Immature natural killer cell (primary cell): ENCODE measurements around the gene ZBTB3. TPM values are rescaled to one million over a fixed set of nuclear protein-coding genes. Genes with fewer than 3 reads are reported as not detected.
"Not testable (repeated sequence)": the region's sequence is repeated elsewhere in the genome, so short reads cannot be mapped to it uniquely, and the experiment has no call there.

Experiments
- DNase-seq, 3 donors: peaks; one replicate each; pipeline ENCODE4 v3.0.0; 2022; ENCODE audit warnings: mixed read lengths in 1 of 3
- H3K27ac Mint-ChIP-seq, 6 donors: one replicate each; pipeline ENCODE4 v1.8.0; 2020; ENCODE audit warnings: mixed read lengths in 6 of 6, mild to moderate bottlenecking in 5 of 6, inconsistent platforms in 4 of 6, moderate library complexity in 3 of 6
- H3K27me3 Mint-ChIP-seq, 3 donors: one replicate each; pipeline ENCODE4 v1.8.0; 2020 to 2021; ENCODE audit warnings: low read depth in 3 of 3, mild to moderate bottlenecking in 3 of 3, mixed read lengths in 3 of 3, moderate library complexity in 3 of 3, inconsistent platforms in 1 of 3
- H3K36me3 Mint-ChIP-seq, 3 donors: one replicate each; pipeline ENCODE4 v1.8.0; 2020; ENCODE audit warnings: mixed read lengths in 3 of 3, inconsistent platforms in 2 of 3, mild to moderate bottlenecking in 2 of 3
- H3K4me1 Mint-ChIP-seq, 2 donors: one replicate each; pipeline ENCODE4 v1.8.0; 2020; ENCODE audit warnings: inconsistent platforms in 2 of 2, mild to moderate bottlenecking in 2 of 2, mixed read lengths in 2 of 2, moderate library complexity in 1 of 2
- H3K4me3 Mint-ChIP-seq, 5 donors: one replicate each; pipeline ENCODE4 v1.8.0; 2020; ENCODE audit warnings: mild to moderate bottlenecking in 5 of 5, mixed read lengths in 5 of 5, inconsistent platforms in 3 of 5, moderate library complexity in 3 of 5
- H3K9me3 Mint-ChIP-seq, 6 donors: one replicate each; pipeline ENCODE4 v1.8.0; 2020; ENCODE audit warnings: mild to moderate bottlenecking in 6 of 6, mixed read lengths in 6 of 6, inconsistent platforms in 4 of 6, moderate library complexity in 3 of 6
- polyA plus RNA-seq, 3 donors: library from polyadenylated mRNA; unstranded; fragments of 300-500 nt; fragmentation: Illumina TruSeq; gene quantifications; one replicate each; pipeline ENCODE4 v1.2.3, GENCODE V29; 2021

Gene ZBTB3
- polyA plus RNA-seq, 3 donors from 2014 or later = 4.1 to 14.2 (median 5.5) TPM

DNA sequence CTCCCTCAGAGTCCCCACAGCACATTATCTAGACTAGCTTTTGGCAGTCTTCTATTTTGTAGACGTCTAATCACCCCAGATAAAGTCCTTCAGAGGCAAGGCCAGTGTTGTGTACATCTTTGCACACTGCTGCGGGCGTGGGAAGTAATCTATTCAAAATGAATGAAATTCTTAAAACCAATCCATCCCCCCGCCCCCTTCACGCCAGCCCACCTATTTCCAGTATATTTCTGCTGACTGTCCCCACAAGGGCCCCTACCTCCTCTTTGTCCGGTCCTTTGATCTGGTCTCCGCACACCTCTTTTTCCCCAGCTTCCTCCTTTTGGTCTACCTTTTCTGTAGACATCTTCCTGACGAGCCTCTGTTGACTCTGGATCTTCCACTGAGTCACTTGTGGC lies 47.1 kb downstream of the ZBTB3 start:
- Mint-ChIP-seq H3K36me3 (peaks cover 0 to 3% (median 0%) of the 10 kb centered on the region in 3 donors), H3K27ac (peak overlapping the region; percentile 76 to 92 (median 89)), H3K27me3 (peaks cover 2 to 11% (median 8%) of the 10 kb centered on the region in 3 donors), H3K4me3 (peak overlapping the region; percentile 87 to 91 (median 90)), H3K9me3 (no peaks in the 10 kb centered on the region), H3K4me1 (peaks cover 47 to 51% of the 10 kb centered on the region in 2 donors)
- DNase-seq = no peak

DNA sequence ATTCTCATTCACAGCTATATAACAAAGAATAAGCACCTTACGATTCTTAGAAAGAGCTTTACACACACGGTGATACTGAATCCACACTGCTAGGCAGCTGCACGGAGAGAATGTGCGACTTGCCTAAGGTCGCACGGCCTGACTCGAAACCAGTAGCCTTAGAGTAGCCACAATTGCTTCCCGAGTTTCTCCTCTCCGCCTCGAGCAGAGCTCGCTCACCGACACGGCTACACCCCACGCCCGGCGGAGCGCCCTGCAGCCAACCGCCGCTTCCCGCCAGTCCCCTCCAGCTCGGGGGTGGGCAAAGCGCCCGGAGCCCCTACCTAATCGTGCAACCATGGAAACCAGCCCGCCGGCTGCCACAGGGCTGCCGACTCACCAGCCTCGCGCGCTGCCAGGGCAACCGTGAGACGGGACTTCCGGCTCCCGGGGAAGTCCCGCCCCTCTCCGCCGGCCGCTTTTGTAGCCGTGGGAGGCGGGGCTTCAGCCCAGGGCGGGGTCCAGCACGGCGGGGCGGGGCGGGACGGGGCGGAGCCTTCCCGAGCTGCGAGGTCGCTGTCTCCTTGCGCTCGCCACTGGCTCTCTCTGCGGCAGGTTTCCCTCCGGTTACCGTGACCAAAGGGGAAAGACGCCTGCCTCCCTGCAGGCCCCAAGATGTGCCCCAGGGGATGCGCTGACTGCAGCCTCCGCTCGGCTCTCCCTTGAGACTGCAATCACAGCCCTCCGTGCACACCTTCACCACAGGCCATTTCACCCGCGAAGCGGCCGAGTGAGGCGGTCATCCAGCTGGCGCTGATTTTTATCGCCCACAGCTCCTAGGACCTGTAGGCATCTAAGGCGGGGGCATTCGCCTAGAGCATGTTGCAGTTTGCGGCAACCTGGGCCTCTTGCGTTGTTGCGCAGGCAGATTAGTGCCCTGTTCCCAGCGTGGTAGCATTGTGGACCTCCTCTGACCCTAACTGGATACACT lies 47.8 kb downstream of the ZBTB3 start:
- Mint-ChIP-seq H3K4me1 (peaks cover 47 to 51% of the 10 kb centered on the region in 2 donors), H3K27ac (peak overlapping the region; percentile 87 to 95 (median 92)), H3K9me3 (no peaks in the 10 kb centered on the region), H3K27me3 (peaks cover 2 to 11% (median 8%) of the 10 kb centered on the region in 3 donors), H3K36me3 (peaks cover 0 to 3% (median 0%) of the 10 kb centered on the region in 3 donors), H3K4me3 (peak overlapping the region; percentile 87 to 91 (median 90))
- DNase-seq = peak; percentile 93 to 94 (median 93)

DNA sequence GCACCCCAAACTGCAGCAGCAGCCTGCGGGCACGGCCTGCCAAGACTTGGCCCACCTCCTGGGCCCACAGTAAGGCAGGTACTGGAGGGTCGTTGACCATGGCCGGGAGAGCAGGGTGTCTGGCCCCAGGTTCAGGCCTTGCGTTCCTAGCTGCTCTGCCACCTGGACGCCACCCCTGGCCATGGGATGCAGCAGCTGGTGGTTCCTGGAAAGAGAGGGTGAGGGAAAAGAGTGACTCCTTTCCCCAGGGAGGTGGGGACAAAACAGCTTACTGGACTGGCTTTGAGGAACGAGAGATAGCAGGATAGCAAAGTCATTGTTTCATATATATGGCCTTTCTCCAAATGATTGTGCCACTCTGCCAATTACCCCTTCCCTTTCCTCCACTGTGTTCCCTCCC lies 48.5 kb downstream of the ZBTB3 start:
- Mint-ChIP-seq H3K27ac (peak overlapping the region; percentile 86 to 95 (median 90)), H3K4me1 (peaks cover 46 to 49% of the 10 kb centered on the region in 2 donors), H3K9me3 (no peaks in the 10 kb centered on the region), H3K4me3 (peak overlapping the region; percentile 87 to 91 (median 90)), H3K36me3 (peaks cover 0 to 3% (median 0%) of the 10 kb centered on the region in 3 donors), H3K27me3 (peaks cover 2 to 11% (median 8%) of the 10 kb centered on the region in 3 donors)
- DNase-seq = no peak

DNA sequence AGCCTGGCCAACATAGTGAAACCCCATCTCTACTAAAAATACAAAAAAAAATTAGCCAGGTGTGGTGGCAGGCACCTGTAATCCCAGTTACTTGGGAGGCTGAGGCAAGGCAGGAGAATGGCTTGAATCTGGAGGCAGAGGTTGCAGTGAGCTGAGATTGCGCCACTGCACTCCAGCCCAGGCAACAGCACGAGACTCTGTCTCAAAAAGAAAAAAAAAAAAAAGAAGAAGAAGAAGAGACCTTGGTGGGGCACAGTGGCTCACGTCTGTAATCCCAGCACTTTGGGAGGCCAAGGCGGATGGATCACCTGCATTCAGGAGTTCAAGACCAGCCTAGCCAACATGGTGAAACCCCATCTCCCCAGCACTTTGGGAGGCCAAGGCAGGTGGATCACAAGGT lies 50.0 kb downstream of the ZBTB3 start:
- not testable (repeated sequence) for H3K4me3 Mint-ChIP-seq, DNase-seq, H3K36me3 Mint-ChIP-seq, H3K27me3 Mint-ChIP-seq, H3K9me3 Mint-ChIP-seq, H3K27ac Mint-ChIP-seq
- H3K4me1 Mint-ChIP-seq = peaks cover 31 to 34% of the 10 kb centered on the region in 2 donors

DNA sequence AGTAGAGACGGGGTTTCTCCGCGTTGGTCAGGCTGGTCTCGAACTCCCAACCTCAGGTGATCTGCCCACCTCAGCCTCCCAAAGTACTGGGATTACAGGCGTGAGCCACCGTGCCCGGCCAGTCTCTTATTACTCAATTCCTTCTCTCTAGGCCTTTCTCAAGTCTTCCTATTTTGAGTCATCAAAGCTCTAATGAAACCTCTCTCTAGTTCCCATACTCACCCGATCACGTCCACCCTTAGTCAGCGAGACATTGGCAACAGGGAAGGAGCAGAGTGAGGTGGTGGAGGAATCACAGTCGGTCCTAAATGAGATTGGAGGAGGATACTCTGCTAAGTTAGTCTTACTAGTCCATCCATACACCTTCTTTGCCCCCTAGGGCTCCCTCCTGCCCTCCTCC lies 51.7 kb downstream of the ZBTB3 start:
- H3K9me3 Mint-ChIP-seq = no peaks in the 10 kb centered on the region
- H3K4me1 Mint-ChIP-seq = peaks cover 18 to 20% of the 10 kb centered on the region in 2 donors
- H3K27me3 Mint-ChIP-seq = peaks cover 0 to 5% (median 4%) of the 10 kb centered on the region in 3 donors
- no peak for DNase-seq
- no peak overlapping the region for H3K27ac Mint-ChIP-seq
- H3K4me3 Mint-ChIP-seq = no peak overlapping the region
- H3K36me3 Mint-ChIP-seq = peaks cover 0 to 3% (median 0%) of the 10 kb centered on the region in 3 donors

Other genes with a start within 250 kb of the ZBTB3 start
- 100 to 1,000 TPM in 1 of 3 donors, 10 to 100 TPM in 2; 45.0 to 217 (median 57.2) TPM for gene AHNAK, start 207.4 kb downstream of the ZBTB3 start, polyA plus RNA-seq
- 100 to 1,000 TPM; 628 to 849 (median 821) TPM for gene EEF1G, start 180.3 kb downstream of the ZBTB3 start, polyA plus RNA-seq
- gene TUT1, start 162.6 kb downstream of the ZBTB3 start, polyA plus RNA-seq = 10 to 100 TPM in 2 of 3 donors, 1 to 10 TPM in 1; 7.3 to 16.2 (median 12.5) TPM
- 10 to 100 TPM in 2 of 3 donors, 1 to 10 TPM in 1; 9.7 to 48.4 (median 22.4) TPM for gene MTA2, start 152.3 kb downstream of the ZBTB3 start, polyA plus RNA-seq
- 10 to 100 TPM; 15.9 to 25.8 (median 17.9) TPM for gene EML3, start 141.4 kb downstream of the ZBTB3 start, polyA plus RNA-seq
- 1 to 10 TPM in 2 of 3 donors, under 1 TPM in 1; 0.17 to 2.1 (median 1.6) TPM for gene ROM1, start 140.9 kb downstream of the ZBTB3 start, polyA plus RNA-seq
- 10 to 100 TPM; 35.5 to 54.1 (median 49.7) TPM for gene B3GAT3, start 132.2 kb downstream of the ZBTB3 start, polyA plus RNA-seq
- 100 to 1,000 TPM; 135 to 246 (median 167) TPM for gene GANAB, start 107.5 kb downstream of the ZBTB3 start, polyA plus RNA-seq
- gene INTS5, start 100.9 kb downstream of the ZBTB3 start, polyA plus RNA-seq = 10 to 100 TPM; 19.1 to 43.9 (median 22.4) TPM
- gene C11orf98, start 89.0 kb downstream of the ZBTB3 start, polyA plus RNA-seq = 100 to 1,000 TPM; 125 to 152 (median 136) TPM
- gene CSKMT, start 88.8 kb downstream of the ZBTB3 start, polyA plus RNA-seq = 1 to 10 TPM in 2 of 3 donors, not detected in 1; 2.1 to 4.4 TPM
- 10 to 100 TPM; 13.9 to 18.0 (median 14.0) TPM for gene UQCC3, start 82.5 kb downstream of the ZBTB3 start, polyA plus RNA-seq
- gene LBHD1, start 81.9 kb downstream of the ZBTB3 start, polyA plus RNA-seq = 10 to 100 TPM in 1 of 3 donors, 1 to 10 TPM in 2; 6.3 to 11.4 (median 6.5) TPM
- gene UBXN1, start 75.1 kb downstream of the ZBTB3 start, polyA plus RNA-seq = 100 to 1,000 TPM in 2 of 3 donors, 10 to 100 TPM in 1; 93.1 to 152 (median 152) TPM
- gene LRRN4CL, start 64.6 kb downstream of the ZBTB3 start, polyA plus RNA-seq = not detected
- gene BSCL2, start 46.7 kb downstream of the ZBTB3 start, polyA plus RNA-seq = 10 to 100 TPM; 52.5 to 54.1 (median 53.6) TPM
- gene GNG3, start 46.5 kb downstream of the ZBTB3 start, polyA plus RNA-seq = not detected
- 1 to 10 TPM in 2 of 3 donors, under 1 TPM in 1; 0.97 to 4.8 (median 1.1) TPM for gene HNRNPUL2, start 26.7 kb downstream of the ZBTB3 start, polyA plus RNA-seq
- gene TTC9C, start 25.7 kb downstream of the ZBTB3 start, polyA plus RNA-seq = 10 to 100 TPM; 11.2 to 19.0 (median 14.5) TPM
- 100 to 1,000 TPM; 397 to 564 (median 472) TPM for gene POLR2G, start 7.4 kb upstream of the ZBTB3 start, polyA plus RNA-seq
- gene TAF6L, start 17.2 kb upstream of the ZBTB3 start, polyA plus RNA-seq = 1 to 10 TPM; 3.8 to 9.6 (median 7.3) TPM
- 100 to 1,000 TPM; 162 to 290 (median 174) TPM for gene TMEM179B, start 33.2 kb upstream of the ZBTB3 start, polyA plus RNA-seq
- 10 to 100 TPM; 47.9 to 69.7 (median 63.2) TPM for gene TMEM223, start 37.8 kb upstream of the ZBTB3 start, polyA plus RNA-seq
- 10 to 100 TPM; 42.9 to 73.3 (median 66.0) TPM for gene NXF1, start 51.3 kb upstream of the ZBTB3 start, polyA plus RNA-seq
- gene STX5, start 77.9 kb upstream of the ZBTB3 start, polyA plus RNA-seq = 10 to 100 TPM; 46.9 to 47.7 (median 47.6) TPM
- gene TEX54, start 78.7 kb upstream of the ZBTB3 start, polyA plus RNA-seq = 1 to 10 TPM in 2 of 3 donors, not detected in 1; 2.0 to 3.1 TPM
- 10 to 100 TPM; 28.8 to 39.0 (median 31.9) TPM for gene WDR74, start 85.4 kb upstream of the ZBTB3 start, polyA plus RNA-seq
- 100 to 1,000 TPM; 134 to 162 (median 156) TPM for gene SLC3A2, start 126.7 kb upstream of the ZBTB3 start, polyA plus RNA-seq
- not detected for gene CHRM1, start 167.2 kb upstream of the ZBTB3 start, polyA plus RNA-seq
- gene SLC22A6, start 230.8 kb upstream of the ZBTB3 start, polyA plus RNA-seq = not detected